ENCODE measurements around the gene WWOX. TPM values are rescaled to one million over a fixed set of nuclear protein-coding genes. Genes with fewer than 3 reads are reported as not detected.

WWOX gene
- total and polyA plus RNA-seq, 2 of the 13 experiments (the other 11 are each of a cell fraction or from before 2014, with no cell fraction given), result 9.1 to 37.4 TPM

- TF ChIP-seq KDM4B (CRISPR knock-in tag; IDR thresholded peaks at IDR 0.05) (no peak), THAP11 (CRISPR knock-in tag; IDR thresholded peaks at IDR 0.05) (no peak), POLR2A (IDR thresholded peaks at IDR 0.05; ENCODE audit: insufficient read depth in 1 of 2, low read depth in 2 of 2, low read length in 2 of 2) (no peak), SSRP1 (CRISPR knock-in tag; IDR thresholded peaks at IDR 0.05) (no peak), NFYB (CRISPR knock-in tag; IDR thresholded peaks at IDR 0.05) (no peak)
Observed at GRCh38 chr16:79093554-79093967, 994.1 kb downstream of the WWOX start (continued).

GRCh38 chr16:79096246-79096645 is 996.8 kb downstream of the WWOX start:
- BruUV-seq (replicated peaks), result no TSS peak
- POLR2A ChIA-PET, result no interaction called here
- intact Hi-C loops (cut with micrococcal nuclease; ENCODE audit: unreplicated experiment), result no loop called here
- no peak overlapping the region for H3K4me3 ChIP-seq (replicated peaks in 1 of 3; ENCODE audit: insufficient read depth in 1 of 3, low read depth in 2 of 3, low read length in 3 of 3)
- no peak overlapping the region for H3K27ac ChIP-seq (ENCODE audit: extremely low read length, insufficient read depth, low read length)
- no peaks in the 10 kb centered on the region for H4K20me1 ChIP-seq (ENCODE audit: insufficient read depth, low read length)
- no peaks in the 10 kb centered on the region for H3K36me3 ChIP-seq (replicated peaks in 1 of 2; ENCODE audit: control insufficient read depth in 1 of 2, insufficient read depth in 2 of 2, low read length in 2 of 2)
- H3K4me1 ChIP-seq (ENCODE audit: insufficient read depth, low read length), result no peaks in the 10 kb centered on the region
- ATAC-seq (no peak), DNase-seq (ENCODE audit: low spot score) (no peak), FAIRE-seq (no peak)
- in situ Hi-C loops (cut with HindIII; ENCODE audit: extremely low pct_ligation_motif_present, low pct_unique_long_range_greater_than_20kb), result no loop called here
- H3K9me3 ChIP-seq (ENCODE audit: low read length), result no peaks in the 10 kb centered on the region
- TF ChIP-seq ZNF570 (CRISPR knock-in tag; IDR thresholded peaks at IDR 0.05; ENCODE audit: borderline replicate concordance) (no peak), ERF (CRISPR knock-in tag; IDR thresholded peaks at IDR 0.05) (no peak), SMYD3 (CRISPR knock-in tag; IDR thresholded peaks at IDR 0.05) (no peak), PHF20 (CRISPR knock-in tag; IDR thresholded peaks at IDR 0.05) (no peak), SKI (IDR thresholded peaks at IDR 0.05; ENCODE audit: partially characterized antibody) (no peak), KLF9 (CRISPR knock-in tag; IDR thresholded peaks at IDR 0.05; ENCODE audit: low read depth) (no peak), MTA1 (CRISPR knock-in tag; IDR thresholded peaks at IDR 0.05; ENCODE audit: borderline replicate concordance) (no peak), BHLHE40 (IDR thresholded peaks at IDR 0.05; ENCODE audit: low read length) (no peak), ZNF138 (CRISPR knock-in tag; IDR thresholded peaks at IDR 0.05; ENCODE audit: low read depth) (no peak), MAFK (conservative IDR thresholded peaks at IDR 0.05 in 1 of 2, IDR thresholded peaks at IDR 0.05 in 1 of 2; ENCODE audit: low read length in 2 of 2) (no peak), CBX5 (CRISPR knock-in tag; IDR thresholded peaks at IDR 0.05; ENCODE audit: borderline replicate concordance) (no peak), ZFP36L2 (CRISPR knock-in tag; IDR thresholded peaks at IDR 0.05) (no peak), ARID3A (IDR thresholded peaks at IDR 0.05; ENCODE audit: low read depth, low read length) (no peak)
- WGBS (ENCODE audit: low lambda C conversion rate), result 61% methylated on average over 7 of the region's 7 CpGs
- 0 out of 5 replicates have a peak, but pooled peaks cover 0 to 3% of the 10 kb centered on the region in 2 experiments for H3K27me3 ChIP-seq (ENCODE audit: control insufficient read depth in 1 of 2, insufficient read depth in 2 of 2, low read length in 2 of 2)
- CTCF ChIA-PET (ENCODE audit: low intra/inter-chr PET ratio, low total read pairs), result no interaction called here
- H3K9ac ChIP-seq (ENCODE audit: insufficient read depth, low read depth, low read length), result no peak overlapping the region
- H3K79me2 ChIP-seq (ENCODE audit: insufficient read depth, low read length), result no peaks in the 10 kb centered on the region
- H3K4me2 ChIP-seq (ENCODE audit: low read depth, low read length), result no peak overlapping the region
- no peak overlapping the region for H2AFZ ChIP-seq (ENCODE audit: low read length)
